GM18526 (cell line): ENCODE results near the gene OPCML.

Experiments
- POLR2A ChIP-seq: IDR thresholded peaks from 3 replicates; pipeline ENCODE4 v1.6.1; 2011; ENCODE audit not compliant: insufficient read length; ENCODE audit errors: extremely low read depth

Gene OPCML

GRCh38 chr11:132817387-132817786 is 714.9 kb downstream of the OPCML start:
- no peak for TF ChIP-seq POLR2A

- no peak for TF ChIP-seq POLR2A
These were observed 717.9 kb downstream of the OPCML start for GRCh38 chr11:132814410-132814809.

GRCh38 chr11:132811649-132812048 is 720.7 kb downstream of the OPCML start:
- TF ChIP-seq POLR2A = no peak

- no peak for TF ChIP-seq POLR2A
These were observed 723.2 kb downstream of the OPCML start for GRCh38 chr11:132809070-132809469.

- TF ChIP-seq POLR2A = no peak
These were observed 728.0 kb downstream of the OPCML start for GRCh38 chr11:132804258-132804657.

GRCh38 chr11:132803436-132803835 is 728.9 kb downstream of the OPCML start:
- no peak for TF ChIP-seq POLR2A

GRCh38 chr11:132802947-132803346 is 729.4 kb downstream of the OPCML start:
- no peak for TF ChIP-seq POLR2A

GRCh38 chr11:132793831-132794230 is 738.5 kb downstream of the OPCML start:
- no peak for TF ChIP-seq POLR2A

- TF ChIP-seq POLR2A = no peak
These were observed 739.8 kb downstream of the OPCML start for GRCh38 chr11:132792341-132793140.

GRCh38 chr11:132790971-132791370 is 741.3 kb downstream of the OPCML start:
- no peak for TF ChIP-seq POLR2A

GRCh38 chr11:132790466-132790865 is 741.8 kb downstream of the OPCML start:
- no peak for TF ChIP-seq POLR2A

GRCh38 chr11:132788816-132789325 is 743.4 kb downstream of the OPCML start:
- no peak for TF ChIP-seq POLR2A

- no peak for TF ChIP-seq POLR2A
These were observed 746.4 kb downstream of the OPCML start for GRCh38 chr11:132785878-132786277.

GRCh38 chr11:132784441-132784840 is 747.9 kb downstream of the OPCML start:
- no peak for TF ChIP-seq POLR2A

- TF ChIP-seq POLR2A = no peak
These were observed 750.2 kb downstream of the OPCML start for GRCh38 chr11:132782102-132782501.

- TF ChIP-seq POLR2A = no peak
These were observed 752.3 kb downstream of the OPCML start for GRCh38 chr11:132780046-132780445.

- TF ChIP-seq POLR2A = no peak
These were observed 752.8 kb downstream of the OPCML start for GRCh38 chr11:132779497-132779896.
